Epithelial cell of proximal tubule (primary cell): Measurements from ENCODE around the gene PARN. TPM values are rescaled to one million over a fixed set of nuclear protein-coding genes. Genes with fewer than 3 reads are reported as not detected.
A peak's percentile ranks its signal among the peaks of the same experiment; 100 is the strongest.
"Not testable (repeated sequence)": the region's sequence is repeated elsewhere in the genome, so short reads cannot be mapped to it uniquely, and the experiment has no call there.

ENCODE experiments used
- DNase-seq: peaks from one replicate; pipeline ENCODE4 v3.0.0-alpha.2; 2011; ENCODE audit warnings: low read depth
- H3K4me3 ChIP-seq: 2 replicates; pipeline ENCODE4 v1.5.1; 2011; ENCODE audit warnings: low read depth, mild to moderate bottlenecking, low read length
- total RNA-seq: library from RNA; depleted of rRNA; stranded (reverse); fragments of >200 nt; gene quantifications from 2 replicates; pipeline ENCODE4 v1.2.3, GENCODE V29; 2015
- TF ChIP-seq, protein P1 (sequence below): conservative IDR thresholded peaks from 2 replicates; pipeline ENCODE4 v1.5.1; 2012; ENCODE audit warnings: low read depth, mild to moderate bottlenecking, low read length

PARN gene
- total RNA-seq, 1 donor from 2014 or later: 28.5 TPM

DNA sequence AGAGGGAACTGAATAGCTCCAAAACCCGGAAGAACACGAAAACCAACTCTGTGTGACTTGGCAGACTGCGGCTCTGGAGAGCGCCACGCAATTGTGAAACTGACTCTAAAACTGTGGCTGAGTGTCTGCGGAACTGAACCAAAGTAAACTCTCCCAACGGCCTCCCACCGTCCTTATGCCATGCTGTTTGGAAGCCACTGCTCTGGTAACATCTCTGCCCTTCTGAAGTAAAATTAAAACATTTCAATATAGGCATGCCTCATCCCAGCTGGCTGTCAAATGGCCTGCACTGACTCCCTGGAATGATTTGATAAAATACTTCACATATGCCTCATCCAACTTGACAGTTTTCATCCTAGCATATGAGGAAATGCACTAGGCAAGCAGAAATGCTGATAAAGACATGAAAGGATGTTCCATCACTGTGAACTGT lies 70.2 kb downstream of the PARN start:
- no peak for DNase-seq
- TF ChIP-seq, protein P1, sequence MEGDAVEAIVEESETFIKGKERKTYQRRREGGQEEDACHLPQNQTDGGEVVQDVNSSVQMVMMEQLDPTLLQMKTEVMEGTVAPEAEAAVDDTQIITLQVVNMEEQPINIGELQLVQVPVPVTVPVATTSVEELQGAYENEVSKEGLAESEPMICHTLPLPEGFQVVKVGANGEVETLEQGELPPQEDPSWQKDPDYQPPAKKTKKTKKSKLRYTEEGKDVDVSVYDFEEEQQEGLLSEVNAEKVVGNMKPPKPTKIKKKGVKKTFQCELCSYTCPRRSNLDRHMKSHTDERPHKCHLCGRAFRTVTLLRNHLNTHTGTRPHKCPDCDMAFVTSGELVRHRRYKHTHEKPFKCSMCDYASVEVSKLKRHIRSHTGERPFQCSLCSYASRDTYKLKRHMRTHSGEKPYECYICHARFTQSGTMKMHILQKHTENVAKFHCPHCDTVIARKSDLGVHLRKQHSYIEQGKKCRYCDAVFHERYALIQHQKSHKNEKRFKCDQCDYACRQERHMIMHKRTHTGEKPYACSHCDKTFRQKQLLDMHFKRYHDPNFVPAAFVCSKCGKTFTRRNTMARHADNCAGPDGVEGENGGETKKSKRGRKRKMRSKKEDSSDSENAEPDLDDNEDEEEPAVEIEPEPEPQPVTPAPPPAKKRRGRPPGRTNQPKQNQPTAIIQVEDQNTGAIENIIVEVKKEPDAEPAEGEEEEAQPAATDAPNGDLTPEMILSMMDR: no peak
- no peak overlapping the region for H3K4me3 ChIP-seq

DNA sequence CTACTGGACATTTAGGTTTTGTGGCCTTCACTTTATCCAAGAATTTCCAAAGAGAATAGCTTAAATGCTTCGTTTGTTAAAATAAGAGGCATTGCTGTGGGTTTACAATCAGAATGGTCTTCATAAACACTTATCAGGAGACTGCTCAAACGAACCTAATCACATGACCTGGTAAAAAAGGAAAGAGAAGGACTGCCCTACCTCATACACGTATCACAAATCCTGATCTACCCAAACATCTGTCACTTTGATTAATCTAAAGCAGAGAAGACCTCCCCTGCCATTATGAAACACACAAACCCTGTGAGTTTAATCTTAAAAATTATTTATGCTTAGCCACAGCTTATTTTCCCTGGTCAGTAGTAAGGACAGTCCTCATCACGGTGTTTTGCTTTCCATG lies 76.6 kb downstream of the PARN start:
- DNase-seq: no peak
- no peak overlapping the region for H3K4me3 ChIP-seq
- TF ChIP-seq, protein P1: no peak

DNA sequence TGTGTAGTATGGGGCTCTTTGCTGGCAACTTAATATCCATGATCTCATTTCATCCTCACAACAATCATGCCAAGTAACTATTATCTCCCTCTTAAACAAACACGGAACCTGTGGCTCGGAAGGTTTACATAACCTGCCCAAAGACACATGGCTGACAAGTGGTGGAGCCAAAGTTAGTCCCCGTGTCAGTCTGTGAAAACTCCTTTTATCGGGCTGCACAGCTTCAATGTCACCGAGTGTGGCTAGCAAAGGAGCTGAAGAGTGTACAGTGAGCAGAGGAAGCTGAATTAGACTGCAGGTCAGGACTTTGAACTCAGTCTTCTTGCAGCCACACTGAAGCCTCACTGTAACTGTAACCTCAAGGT lies 80.3 kb downstream of the PARN start:
- TF ChIP-seq, protein P1: no peak
- no peak overlapping the region for H3K4me3 ChIP-seq
- DNase-seq: no peak

DNA sequence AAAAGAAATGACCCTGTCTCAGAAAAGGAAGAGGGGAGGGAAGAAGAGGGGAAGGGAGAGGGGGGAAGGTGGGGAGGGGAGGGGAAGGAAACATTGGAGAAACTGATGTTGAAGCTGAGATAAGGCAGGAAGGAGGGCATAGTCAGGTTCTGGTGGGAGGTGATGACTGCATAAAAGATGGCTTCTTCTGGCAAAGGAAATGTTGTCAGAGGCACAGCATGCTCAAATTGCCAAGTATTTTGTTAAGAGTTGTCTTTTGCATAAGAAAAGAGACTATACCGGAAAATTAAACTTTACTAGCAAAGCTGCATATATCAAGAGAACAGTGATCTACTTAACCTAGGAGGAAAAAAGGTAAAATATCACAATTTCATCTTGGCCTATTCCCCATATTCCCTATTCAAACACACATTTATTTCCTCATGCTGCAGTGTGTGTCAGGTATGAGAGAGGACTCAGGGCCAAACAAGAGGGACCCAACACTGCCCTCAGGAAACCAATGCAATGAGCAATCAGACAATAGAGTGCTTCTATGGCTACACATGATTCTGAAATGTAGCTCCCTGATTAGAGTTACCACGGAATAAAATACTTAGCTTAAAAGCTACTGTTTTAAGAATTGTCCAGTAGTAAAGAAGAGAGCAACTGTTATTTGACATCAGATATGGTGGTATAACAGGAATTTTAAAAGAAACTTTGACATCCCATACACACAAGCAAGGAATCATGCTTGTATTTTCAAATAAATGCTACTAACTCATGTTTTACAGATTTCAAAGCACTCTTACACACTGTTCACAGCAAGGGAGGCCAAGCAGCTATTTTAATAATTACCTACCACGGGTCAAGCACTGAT lies 80.9 kb downstream of the PARN start:
- no peak for DNase-seq
- no peak overlapping the region for H3K4me3 ChIP-seq
- TF ChIP-seq, protein P1: no peak

DNA sequence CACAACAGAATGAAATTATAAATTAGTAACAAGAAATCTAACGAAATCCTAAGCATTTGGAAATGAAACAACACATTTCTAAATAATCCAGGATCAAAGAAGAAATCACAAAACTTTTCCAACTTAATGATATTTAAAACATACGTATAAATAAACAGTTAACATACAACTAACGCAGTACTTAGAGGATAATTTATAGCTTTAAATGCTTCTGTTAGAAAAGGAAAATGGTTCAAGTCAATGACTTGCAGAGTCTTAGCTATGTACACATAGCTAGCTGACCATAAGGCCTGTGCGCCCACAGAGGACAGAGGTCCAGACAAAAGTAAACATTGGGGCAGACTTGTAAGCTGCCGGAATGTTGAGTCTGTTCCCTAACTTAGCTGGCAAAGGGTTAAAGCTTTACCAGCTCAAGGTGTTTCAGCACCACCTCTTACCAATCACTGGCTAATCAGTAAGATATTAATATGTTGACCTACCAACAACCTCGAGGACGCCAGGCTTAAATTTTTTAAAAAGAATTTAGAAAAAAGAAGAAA lies 84.6 kb downstream of the PARN start:
- TF ChIP-seq, protein P1: no peak
- H3K4me3 ChIP-seq: peak overlapping the region; percentile 5
- DNase-seq: no peak

DNA sequence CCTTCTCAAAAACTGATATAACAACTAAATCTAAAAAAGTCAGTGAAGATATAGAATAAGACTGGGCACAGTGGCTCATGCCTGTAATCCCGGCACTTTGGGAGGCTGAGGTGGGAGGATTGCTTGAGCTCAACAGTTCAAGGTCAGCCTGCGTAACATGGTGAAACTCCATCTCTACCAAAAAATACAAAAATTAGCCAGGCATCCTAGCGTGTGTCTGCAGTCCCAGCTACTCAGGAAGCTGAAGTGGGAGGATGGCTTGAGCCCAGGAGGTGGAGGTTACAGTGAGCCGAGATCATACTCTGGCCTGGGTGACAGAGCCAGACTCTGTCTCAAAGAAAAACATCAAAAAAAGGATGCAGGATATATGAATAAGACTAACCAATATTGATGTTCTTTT lies 85.2 kb downstream of the PARN start:
- not testable (repeated sequence) for DNase-seq, H3K4me3 ChIP-seq

DNA sequence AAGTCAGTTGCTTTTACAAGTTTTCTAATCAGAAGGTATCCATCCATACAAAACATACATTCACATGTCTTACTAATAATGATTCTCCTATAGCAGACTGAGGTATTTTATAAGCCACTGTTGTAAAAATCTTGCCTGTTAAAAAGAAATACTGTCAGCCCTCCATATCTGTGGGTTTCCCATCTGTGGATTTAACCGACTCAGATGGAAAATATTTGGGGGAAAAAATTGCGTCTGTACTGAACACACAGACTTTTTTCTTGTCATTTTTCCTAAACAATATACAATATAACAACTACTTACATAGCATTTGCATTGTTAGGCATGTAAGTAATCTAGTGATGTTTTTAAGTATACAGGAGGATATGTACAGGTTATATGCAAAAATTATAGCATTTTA lies 90.4 kb downstream of the PARN start:
- TF ChIP-seq, protein P1: no peak
- no peak overlapping the region for H3K4me3 ChIP-seq
- DNase-seq: no peak
